ENCODE data around the gene MYO19. TPM values are rescaled to one million over a fixed set of nuclear protein-coding genes. Genes with fewer than 3 reads are reported as not detected.
"Not testable (repeated sequence)": the region's sequence is repeated elsewhere in the genome, so short reads cannot be mapped to it uniquely, and the experiment has no call there.

Gene MYO19
- total and polyA plus RNA-seq, 9 of the 15 experiments (the other 6 are each of a cell fraction or from before 2014, with no cell fraction given): 21.6 to 176 (median 129) TPM

DNA sequence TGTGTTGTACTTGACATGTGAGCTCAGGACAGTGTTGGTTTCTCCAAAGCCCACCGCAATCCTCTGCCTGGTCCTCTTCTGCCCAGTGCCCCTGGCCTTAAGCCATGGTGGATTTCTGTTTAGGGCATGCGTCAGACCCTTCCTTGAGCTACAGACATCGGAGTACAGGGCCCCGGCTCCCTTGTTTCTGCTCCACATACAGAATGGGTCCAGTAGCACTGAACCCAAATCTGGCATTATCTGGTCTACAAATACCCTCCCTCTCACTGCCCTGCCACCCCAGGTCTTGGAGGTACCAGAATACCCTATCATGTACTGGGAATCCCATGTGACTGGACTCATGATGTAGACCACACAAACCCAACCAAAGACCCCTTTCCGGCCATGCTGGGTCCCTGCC is 75.6 kb downstream of the MYO19 start:
- no peaks in the 10 kb centered on the region for H3K36me3 ChIP-seq (ENCODE audit: control insufficient read depth, insufficient read depth, low read length)
- H3K79me2 ChIP-seq (ENCODE audit: control insufficient read depth, insufficient read depth, low read length): no peaks in the 10 kb centered on the region
- no peak overlapping the region for H2AFZ ChIP-seq (ENCODE audit: low read depth, low read length)
- in situ Hi-C loops (cut with MboI) (loop anchor here (25.0 kb wide), 1 partner anchor 97 kb away; no protein-coding TSS in a partner anchor), intact Hi-C loops (cut with micrococcal nuclease) (no loop called here)
- no peak for DNase-seq (ENCODE audit: extremely low read depth in 1 of 4, low spot score in 3 of 4)
- H3K27me3 ChIP-seq (ENCODE audit: control insufficient read depth in 2 of 2, insufficient read depth in 2 of 2, low read length in 2 of 2): peaks cover 0 to 24% of the 10 kb centered on the region in 2 experiments; a peak in 3 of 5 replicates
- H3K27ac ChIP-seq (ENCODE audit: extremely low read depth, low read depth, low read length): no peak overlapping the region
- no TSS peak for BruUV-seq (replicated peaks)
- TF ChIP-seq PYGO2 (tag; IDR thresholded peaks at IDR 0.05) (no peak), MEF2D (tag; conservative IDR thresholded peaks at IDR 0.05; ENCODE audit: low read depth) (no peak), MECOM (CRISPR knock-in tag; IDR thresholded peaks at IDR 0.05) (no peak), GTF2A2 (tag; IDR thresholded peaks at IDR 0.05) (no peak), BRF1 (IDR thresholded peaks at IDR 0.05; ENCODE audit: borderline replicate concordance, extremely low read depth, insufficient read length) (no peak), ZNF584 (CRISPR knock-in tag; IDR thresholded peaks at IDR 0.05; ENCODE audit: low read depth) (no peak)
- TF ChIP-seq, protein P1, sequence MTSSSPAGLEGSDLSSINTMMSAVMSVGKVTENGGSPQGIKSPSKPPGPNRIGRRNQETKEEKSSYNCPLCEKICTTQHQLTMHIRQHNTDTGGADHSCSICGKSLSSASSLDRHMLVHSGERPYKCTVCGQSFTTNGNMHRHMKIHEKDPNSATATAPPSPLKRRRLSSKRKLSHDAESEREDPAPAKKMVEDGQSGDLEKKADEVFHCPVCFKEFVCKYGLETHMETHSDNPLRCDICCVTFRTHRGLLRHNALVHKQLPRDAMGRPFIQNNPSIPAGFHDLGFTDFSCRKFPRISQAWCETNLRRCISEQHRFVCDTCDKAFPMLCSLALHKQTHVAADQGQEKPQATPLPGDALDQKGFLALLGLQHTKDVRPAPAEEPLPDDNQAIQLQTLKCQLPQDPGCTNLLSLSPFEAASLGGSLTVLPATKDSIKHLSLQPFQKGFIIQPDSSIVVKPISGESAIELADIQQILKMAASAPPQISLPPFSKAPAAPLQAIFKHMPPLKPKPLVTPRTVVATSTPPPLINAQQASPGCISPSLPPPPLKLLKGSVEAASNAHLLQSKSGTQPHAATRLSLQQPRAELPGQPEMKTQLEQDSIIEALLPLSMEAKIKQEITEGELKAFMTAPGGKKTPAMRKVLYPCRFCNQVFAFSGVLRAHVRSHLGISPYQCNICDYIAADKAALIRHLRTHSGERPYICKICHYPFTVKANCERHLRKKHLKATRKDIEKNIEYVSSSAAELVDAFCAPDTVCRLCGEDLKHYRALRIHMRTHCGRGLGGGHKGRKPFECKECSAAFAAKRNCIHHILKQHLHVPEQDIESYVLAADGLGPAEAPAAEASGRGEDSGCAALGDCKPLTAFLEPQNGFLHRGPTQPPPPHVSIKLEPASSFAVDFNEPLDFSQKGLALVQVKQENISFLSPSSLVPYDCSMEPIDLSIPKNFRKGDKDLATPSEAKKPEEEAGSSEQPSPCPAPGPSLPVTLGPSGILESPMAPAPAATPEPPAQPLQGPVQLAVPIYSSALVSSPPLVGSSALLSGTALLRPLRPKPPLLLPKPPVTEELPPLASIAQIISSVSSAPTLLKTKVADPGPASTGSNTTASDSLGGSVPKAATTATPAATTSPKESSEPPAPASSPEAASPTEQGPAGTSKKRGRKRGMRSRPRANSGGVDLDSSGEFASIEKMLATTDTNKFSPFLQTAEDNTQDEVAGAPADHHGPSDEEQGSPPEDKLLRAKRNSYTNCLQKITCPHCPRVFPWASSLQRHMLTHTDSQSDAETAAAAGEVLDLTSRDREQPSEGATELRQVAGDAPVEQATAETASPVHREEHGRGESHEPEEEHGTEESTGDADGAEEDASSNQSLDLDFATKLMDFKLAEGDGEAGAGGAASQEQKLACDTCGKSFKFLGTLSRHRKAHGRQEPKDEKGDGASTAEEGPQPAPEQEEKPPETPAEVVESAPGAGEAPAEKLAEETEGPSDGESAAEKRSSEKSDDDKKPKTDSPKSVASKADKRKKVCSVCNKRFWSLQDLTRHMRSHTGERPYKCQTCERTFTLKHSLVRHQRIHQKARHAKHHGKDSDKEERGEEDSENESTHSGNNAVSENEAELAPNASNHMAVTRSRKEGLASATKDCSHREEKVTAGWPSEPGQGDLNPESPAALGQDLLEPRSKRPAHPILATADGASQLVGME (CRISPR knock-in tag; IDR thresholded peaks at IDR 0.05): no peak
- TF ChIP-seq, protein P2, sequence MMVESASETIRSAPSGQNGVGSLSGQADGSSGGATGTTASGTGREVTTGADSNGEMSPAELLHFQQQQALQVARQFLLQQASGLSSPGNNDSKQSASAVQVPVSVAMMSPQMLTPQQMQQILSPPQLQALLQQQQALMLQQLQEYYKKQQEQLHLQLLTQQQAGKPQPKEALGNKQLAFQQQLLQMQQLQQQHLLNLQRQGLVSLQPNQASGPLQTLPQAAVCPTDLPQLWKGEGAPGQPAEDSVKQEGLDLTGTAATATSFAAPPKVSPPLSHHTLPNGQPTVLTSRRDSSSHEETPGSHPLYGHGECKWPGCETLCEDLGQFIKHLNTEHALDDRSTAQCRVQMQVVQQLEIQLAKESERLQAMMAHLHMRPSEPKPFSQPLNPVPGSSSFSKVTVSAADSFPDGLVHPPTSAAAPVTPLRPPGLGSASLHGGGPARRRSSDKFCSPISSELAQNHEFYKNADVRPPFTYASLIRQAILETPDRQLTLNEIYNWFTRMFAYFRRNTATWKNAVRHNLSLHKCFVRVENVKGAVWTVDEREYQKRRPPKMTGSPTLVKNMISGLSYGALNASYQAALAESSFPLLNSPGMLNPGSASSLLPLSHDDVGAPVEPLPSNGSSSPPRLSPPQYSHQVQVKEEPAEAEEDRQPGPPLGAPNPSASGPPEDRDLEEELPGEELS (CRISPR knock-in tag; IDR thresholded peaks at IDR 0.05; ENCODE audit: borderline replicate concordance): no peak
- no peak overlapping the region for H3K4me2 ChIP-seq (ENCODE audit: insufficient read depth, low read length)
- H4K20me1 ChIP-seq (replicated peaks; ENCODE audit: control insufficient read depth, insufficient read depth, low read length): peaks cover 7% of the 10 kb centered on the region; the same call in 1 of the 2 replicates
- H3K4me1 ChIP-seq (replicated peaks in 1 of 2; ENCODE audit: control insufficient read depth in 2 of 2, insufficient read depth in 2 of 2, low read length in 2 of 2): peaks cover 0 to 5% of the 10 kb centered on the region in 2 experiments; a peak in 2 of 5 replicates
- POLR2A ChIA-PET: no interaction called here
- no peak for FAIRE-seq
- no peak overlapping the region for H3K4me3 ChIP-seq
- 0% methylated on average over 5 of the region's 5 CpGs for WGBS (ENCODE audit: insufficient coverage, low coverage, missing lambda C conversion rate)
- no peak overlapping the region for H3K9ac ChIP-seq (ENCODE audit: insufficient read depth in 1 of 2, low read depth in 2 of 2, low read length in 2 of 2)
- no peaks in the 10 kb centered on the region for H3K9me3 ChIP-seq (replicated peaks; ENCODE audit: control insufficient read depth, insufficient read depth, low read depth, low read length)
- CTCF ChIA-PET (ENCODE audit: low intra/inter-chr PET ratio): no interaction called here
- no peak for ATAC-seq
- no peaks in the 10 kb centered on the region for H3K9me1 ChIP-seq (ENCODE audit: control insufficient read depth, insufficient read depth, low read length)

DNA sequence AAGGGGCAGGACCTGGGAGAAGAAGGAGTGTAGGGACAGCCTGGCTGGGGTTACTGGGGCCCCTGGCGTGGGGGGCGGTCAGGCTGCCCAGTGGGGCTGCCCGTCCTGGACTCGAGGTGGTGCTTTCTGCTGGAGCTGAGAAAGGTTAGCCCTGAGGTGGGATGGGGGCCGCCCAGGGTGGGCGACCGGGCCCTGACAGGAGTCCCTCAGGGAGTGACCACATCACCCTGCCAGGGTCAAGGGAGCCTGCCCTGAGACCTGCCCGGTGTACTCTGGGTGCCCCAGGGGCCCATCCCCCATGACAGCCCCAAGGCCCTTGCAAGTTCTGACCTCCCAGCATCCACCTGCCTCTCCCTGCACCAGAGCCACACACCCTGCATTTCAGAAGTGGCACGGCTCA is 77.0 kb downstream of the MYO19 start:
- H4K20me1 ChIP-seq (replicated peaks; ENCODE audit: control insufficient read depth, insufficient read depth, low read length); H3K27ac ChIP-seq (ENCODE audit: extremely low read depth, low read depth, low read length); H3K9me3 ChIP-seq (replicated peaks; ENCODE audit: control insufficient read depth, insufficient read depth, low read depth, low read length); H3K9ac ChIP-seq (ENCODE audit: insufficient read depth in 1 of 2, low read depth in 2 of 2, low read length in 2 of 2); DNase-seq (ENCODE audit: extremely low read depth in 1 of 4, low spot score in 3 of 4); H3K4me1 ChIP-seq (replicated peaks in 1 of 2; ENCODE audit: control insufficient read depth in 2 of 2, insufficient read depth in 2 of 2, low read length in 2 of 2); BruUV-seq (replicated peaks); H3K4me3 ChIP-seq; H3K9me1 ChIP-seq (ENCODE audit: control insufficient read depth, insufficient read depth, low read length); H3K79me2 ChIP-seq (ENCODE audit: control insufficient read depth, insufficient read depth, low read length); CTCF ChIA-PET (ENCODE audit: low intra/inter-chr PET ratio); intact Hi-C loops (cut with micrococcal nuclease); H2AFZ ChIP-seq (ENCODE audit: low read depth, low read length); FAIRE-seq; POLR2A ChIA-PET; H3K36me3 ChIP-seq (ENCODE audit: control insufficient read depth, insufficient read depth, low read length); H3K4me2 ChIP-seq (ENCODE audit: insufficient read depth, low read length); ATAC-seq: not testable (repeated sequence)
- WGBS (ENCODE audit: insufficient coverage, low coverage, missing lambda C conversion rate): 3% methylated on average over 5 of the region's 9 CpGs
- peaks cover 0 to 24% of the 10 kb centered on the region in 2 experiments; a peak in 3 of 5 replicates for H3K27me3 ChIP-seq (ENCODE audit: control insufficient read depth in 2 of 2, insufficient read depth in 2 of 2, low read length in 2 of 2)
- in situ Hi-C loops (cut with MboI): loop anchor here (25.0 kb wide), 1 partner anchor 95 kb away; no protein-coding TSS in a partner anchor

Data from K562 (cell line).